Measurements from ENCODE around the gene NTRK2. TPM values are rescaled to one million over a fixed set of nuclear protein-coding genes. Genes with fewer than 3 reads are reported as not detected.

The NTRK2 gene
- polyA plus RNA-seq, 1 experiment = 2.0 TPM

DNA sequence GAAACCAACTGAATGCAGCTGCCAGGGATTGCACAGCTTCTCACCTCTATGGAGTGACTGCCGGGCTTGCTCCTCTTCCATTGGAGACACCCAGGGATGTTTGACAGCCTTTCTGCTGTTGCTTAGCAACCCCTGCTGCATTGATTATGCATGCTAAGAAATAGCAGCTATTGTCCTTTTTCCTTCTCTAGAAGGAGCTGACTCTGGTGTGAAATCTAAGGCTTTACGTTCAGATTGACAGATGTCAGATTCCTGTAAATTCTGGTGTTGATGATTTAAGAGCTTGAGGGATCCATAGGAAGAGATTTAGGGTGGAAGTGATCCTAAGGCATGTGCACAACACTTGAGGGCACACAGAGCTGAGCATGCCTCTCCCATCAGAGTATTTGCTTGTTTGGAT lies 267.7 kb downstream of the NTRK2 start:
- Histone ChIP-seq H3K27me3 (ENCODE audit: control insufficient read depth, insufficient read depth, low read length) (no peaks in the 10 kb centered on the region), H3K4me3 (ENCODE audit: low read depth, low read length) (no peak overlapping the region), H3K36me3 (ENCODE audit: control insufficient read depth, insufficient read depth, low read length) (no peaks in the 10 kb centered on the region)
- POLR2A ChIA-PET = no interaction called here
- CTCF ChIA-PET = no interaction called here
- TF ChIP-seq, protein P1, sequence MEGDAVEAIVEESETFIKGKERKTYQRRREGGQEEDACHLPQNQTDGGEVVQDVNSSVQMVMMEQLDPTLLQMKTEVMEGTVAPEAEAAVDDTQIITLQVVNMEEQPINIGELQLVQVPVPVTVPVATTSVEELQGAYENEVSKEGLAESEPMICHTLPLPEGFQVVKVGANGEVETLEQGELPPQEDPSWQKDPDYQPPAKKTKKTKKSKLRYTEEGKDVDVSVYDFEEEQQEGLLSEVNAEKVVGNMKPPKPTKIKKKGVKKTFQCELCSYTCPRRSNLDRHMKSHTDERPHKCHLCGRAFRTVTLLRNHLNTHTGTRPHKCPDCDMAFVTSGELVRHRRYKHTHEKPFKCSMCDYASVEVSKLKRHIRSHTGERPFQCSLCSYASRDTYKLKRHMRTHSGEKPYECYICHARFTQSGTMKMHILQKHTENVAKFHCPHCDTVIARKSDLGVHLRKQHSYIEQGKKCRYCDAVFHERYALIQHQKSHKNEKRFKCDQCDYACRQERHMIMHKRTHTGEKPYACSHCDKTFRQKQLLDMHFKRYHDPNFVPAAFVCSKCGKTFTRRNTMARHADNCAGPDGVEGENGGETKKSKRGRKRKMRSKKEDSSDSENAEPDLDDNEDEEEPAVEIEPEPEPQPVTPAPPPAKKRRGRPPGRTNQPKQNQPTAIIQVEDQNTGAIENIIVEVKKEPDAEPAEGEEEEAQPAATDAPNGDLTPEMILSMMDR (IDR thresholded peaks at IDR 0.05; ENCODE audit: insufficient read depth, low read depth, low read length) = no peak
- DNase-seq (ENCODE audit: low read depth) = no peak

DNA sequence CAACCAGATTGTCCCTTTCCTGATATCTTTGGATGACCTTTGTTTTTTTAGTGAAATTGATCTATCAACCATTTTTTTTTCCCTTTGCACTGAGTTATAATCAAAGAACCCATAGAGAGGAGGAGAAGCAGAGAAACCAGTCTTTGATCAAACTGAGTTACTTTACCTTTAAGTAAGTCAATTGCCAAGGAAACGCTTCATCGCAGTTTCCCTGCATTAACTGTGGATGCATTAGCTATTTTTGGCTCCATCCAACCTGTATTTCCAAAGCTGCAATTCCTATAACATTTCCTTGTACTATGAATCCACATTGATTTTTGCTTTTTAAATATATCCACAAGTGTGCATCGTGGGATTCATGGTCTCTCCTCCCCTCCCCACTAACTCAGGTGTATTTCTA lies 268.1 kb downstream of the NTRK2 start:
- TF ChIP-seq, protein P1 (IDR thresholded peaks at IDR 0.05; ENCODE audit: insufficient read depth, low read depth, low read length) = no peak
- Histone ChIP-seq H3K4me3 (ENCODE audit: low read depth, low read length) (no peak overlapping the region), H3K36me3 (ENCODE audit: control insufficient read depth, insufficient read depth, low read length) (no peaks in the 10 kb centered on the region), H3K27me3 (ENCODE audit: control insufficient read depth, insufficient read depth, low read length) (no peaks in the 10 kb centered on the region)
- ChIA-PET POLR2A (no interaction called here), CTCF (no interaction called here)
- no peak for DNase-seq (ENCODE audit: low read depth)

DNA sequence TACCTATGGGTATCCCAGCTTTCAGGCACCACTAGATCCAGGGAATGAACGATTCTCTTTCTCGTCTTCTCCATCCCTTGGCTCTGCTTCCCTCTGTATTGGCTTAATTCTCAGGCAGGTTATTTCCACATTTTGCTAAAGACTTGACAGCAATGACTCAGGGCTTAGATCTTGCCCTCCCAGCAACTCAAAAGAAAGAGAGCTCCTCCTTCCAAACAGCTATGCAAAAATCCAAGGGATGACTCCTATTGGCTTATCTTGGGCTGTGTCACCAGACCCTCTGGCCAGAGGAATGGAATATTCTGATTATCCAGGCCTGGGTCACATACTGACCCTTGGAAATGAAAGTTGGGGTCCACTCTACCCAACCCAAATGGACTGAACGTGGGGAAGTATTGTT lies 270.2 kb downstream of the NTRK2 start:
- DNase-seq (ENCODE audit: low read depth) = no peak
- H3K36me3 ChIP-seq (ENCODE audit: control insufficient read depth, insufficient read depth, low read length) = no peaks in the 10 kb centered on the region
- CTCF ChIA-PET = interaction anchor here (0.6 to 1.3 kb wide), 2 partner anchors 9 to 81 kb away, joined by 3 read pairs; no protein-coding TSS in a partner anchor
- POLR2A ChIA-PET = no interaction called here
- H3K4me3 ChIP-seq (ENCODE audit: low read depth, low read length) = no peak overlapping the region
- TF ChIP-seq, protein P1 (IDR thresholded peaks at IDR 0.05; ENCODE audit: insufficient read depth, low read depth, low read length) = no peak
- no peaks in the 10 kb centered on the region for H3K27me3 ChIP-seq (ENCODE audit: control insufficient read depth, insufficient read depth, low read length)

DNA sequence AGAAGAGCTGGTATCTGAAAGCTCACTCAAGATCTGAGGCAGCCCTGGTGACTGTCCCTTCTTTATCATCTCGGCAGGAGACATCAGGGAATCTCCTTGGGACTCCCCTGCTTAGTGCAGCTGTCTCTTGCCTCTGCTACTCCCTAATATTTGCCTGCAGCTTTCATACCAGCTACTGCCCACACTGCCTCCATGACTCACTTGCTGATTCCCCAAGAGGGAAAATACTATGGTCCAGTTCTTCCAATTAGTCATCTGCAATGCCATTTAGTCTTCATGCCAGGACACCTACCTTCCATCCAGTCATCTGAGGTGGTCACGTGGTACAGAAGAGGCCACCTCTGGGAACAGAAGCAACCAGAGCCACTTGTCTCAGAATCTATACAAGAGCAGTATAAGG lies 270.8 kb downstream of the NTRK2 start:
- no peak for DNase-seq (ENCODE audit: low read depth)
- POLR2A ChIA-PET = no interaction called here
- Histone ChIP-seq H3K36me3 (ENCODE audit: control insufficient read depth, insufficient read depth, low read length) (no peaks in the 10 kb centered on the region), H3K4me3 (ENCODE audit: low read depth, low read length) (no peak overlapping the region), H3K27me3 (ENCODE audit: control insufficient read depth, insufficient read depth, low read length) (no peaks in the 10 kb centered on the region)
- TF ChIP-seq, protein P1 (IDR thresholded peaks at IDR 0.05; ENCODE audit: insufficient read depth, low read depth, low read length) = no peak
- CTCF ChIA-PET = interaction anchor here (0.6 kb wide), 1 partner anchor 82 kb away, joined by 3 read pairs; no protein-coding TSS in a partner anchor

DNA sequence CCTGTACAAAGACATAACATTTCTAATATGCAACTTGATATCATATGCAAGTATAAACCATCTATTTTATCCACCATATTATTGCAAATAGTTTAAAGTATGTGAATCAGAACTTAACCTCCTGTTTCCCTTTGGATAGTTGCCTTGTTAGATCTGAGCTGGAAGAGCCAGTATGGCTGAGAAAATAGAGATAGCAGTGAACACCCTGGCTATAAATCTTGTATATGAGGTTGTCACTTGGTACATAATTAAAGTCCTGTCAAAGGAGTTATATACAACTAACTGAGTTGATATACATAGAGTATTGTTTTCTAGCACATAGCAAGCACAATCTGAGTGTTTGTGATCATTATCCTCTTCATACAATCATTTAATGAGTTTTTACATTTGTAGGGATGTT lies 272.3 kb downstream of the NTRK2 start:
- TF ChIP-seq, protein P1 (IDR thresholded peaks at IDR 0.05; ENCODE audit: insufficient read depth, low read depth, low read length) = no peak
- no peaks in the 10 kb centered on the region for H3K27me3 ChIP-seq (ENCODE audit: control insufficient read depth, insufficient read depth, low read length)
- H3K4me3 ChIP-seq (ENCODE audit: low read depth, low read length) = no peak overlapping the region
- CTCF ChIA-PET = no interaction called here
- POLR2A ChIA-PET = no interaction called here
- no peaks in the 10 kb centered on the region for H3K36me3 ChIP-seq (ENCODE audit: control insufficient read depth, insufficient read depth, low read length)
- DNase-seq (ENCODE audit: low read depth) = no peak
